Activated naive CD8-positive, alpha-beta T cell treated with anti-CD3 and anti-CD28 coated beads, Interleukin-2, amount 10 ng/mL, durations not matched to agents 7 days and 5 days (primary cell): Measurements from ENCODE around the gene ULBP3. TPM values are rescaled to one million over a fixed set of nuclear protein-coding genes. Genes with fewer than 3 reads are reported as not detected.
A peak's percentile ranks its signal among the peaks of the same experiment; 100 is the strongest.
"Not testable (repeated sequence)": the region's sequence is repeated elsewhere in the genome, so short reads cannot be mapped to it uniquely, and the experiment has no call there.

Experiments
- ATAC-seq: fragments of 150-1000 bp; cut with Tn5 transposase; one replicate; pipeline ENCODE4 v1.10.0; 2021; ENCODE audit warnings: low read depth, moderate library complexity
- POLR2A ChIA-PET: fragments of 350-600 bp; sonication (Branson Sonifier 250); formaldehyde crosslinking; loops from one replicate; lab custom pipeline; 2021; ENCODE audit warnings: antibody characterized with exemption; lab: Charles Lee
- DNase-seq: peaks from one replicate; pipeline ENCODE4 v3.0.0; 2021
- H3K27ac Mint-ChIP-seq: one replicate; pipeline ENCODE4 v1.8.0; 2022; ENCODE audit warnings: mild to moderate bottlenecking, mixed read lengths
- H3K27me3 Mint-ChIP-seq: one replicate; pipeline ENCODE4 v1.8.0; 2022; ENCODE audit warnings: mild to moderate bottlenecking, moderate library complexity, mixed read lengths
- H3K36me3 Mint-ChIP-seq: one replicate; pipeline ENCODE4 v1.8.0; 2021; ENCODE audit warnings: mild to moderate bottlenecking, mixed read lengths
- H3K4me1 Mint-ChIP-seq: one replicate; pipeline ENCODE4 v1.8.0; 2021; ENCODE audit warnings: mixed read lengths
- H3K4me3 Mint-ChIP-seq: one replicate; pipeline ENCODE4 v1.8.0; 2022; ENCODE audit warnings: mild to moderate bottlenecking, moderate library complexity, mixed read lengths
- H3K9me3 Mint-ChIP-seq: one replicate; pipeline ENCODE4 v1.8.0; 2021; ENCODE audit warnings: mixed read lengths
- total RNA-seq, 2 experiments: library from RNA; stranded (reverse); gene quantifications; one replicate each; pipeline ENCODE4 v1.2.3, GENCODE V29; 2021

Gene ULBP3
- total RNA-seq, 2 experiments from 2014 or later, result 0.94 to 1.6 TPM

DNA sequence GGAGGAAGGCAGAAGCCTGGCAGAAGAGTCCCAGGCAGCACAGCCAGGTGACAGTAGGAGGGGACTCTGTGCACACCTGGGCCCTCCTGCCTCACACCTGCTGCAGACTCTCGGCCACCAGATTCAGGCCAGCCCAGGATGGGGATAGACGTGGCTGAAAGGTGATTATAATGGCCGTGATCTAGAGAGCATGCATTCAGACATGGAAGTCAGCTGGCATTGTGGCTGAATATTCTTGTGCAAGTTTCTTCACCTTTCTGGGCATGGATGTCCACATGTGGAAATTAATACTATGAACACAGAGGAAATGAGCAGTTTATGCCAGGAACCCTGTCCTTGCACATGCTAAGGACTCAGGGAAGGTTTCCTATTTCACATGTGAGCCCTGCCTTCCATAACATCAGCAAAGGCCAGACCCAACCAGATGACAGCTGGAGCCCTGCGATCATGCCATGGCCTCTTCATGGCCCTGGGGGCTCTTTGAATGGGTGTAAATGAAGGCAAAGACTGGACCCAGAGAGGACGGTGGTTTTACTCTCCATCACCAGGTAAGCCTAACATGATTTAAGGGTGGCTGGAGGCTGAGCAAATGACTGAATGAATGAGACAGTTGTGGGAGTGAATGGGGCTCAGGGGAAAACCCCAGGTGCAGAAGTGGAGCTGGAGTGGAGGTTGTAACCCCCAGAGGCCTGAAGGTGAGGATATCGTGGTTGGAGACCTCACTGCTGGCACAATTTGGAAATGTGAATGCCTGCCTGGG lies 40.9 kb downstream of the ULBP3 start:
- ATAC-seq (no peak), DNase-seq (no peak)
- Mint-ChIP-seq H3K36me3 (no peaks in the 10 kb centered on the region), H3K27ac (no peak overlapping the region), H3K4me1 (peaks cover 3% of the 10 kb centered on the region), H3K27me3 (peaks cover 48% of the 10 kb centered on the region), H3K9me3 (no peaks in the 10 kb centered on the region), H3K4me3 (no peak overlapping the region)
- POLR2A ChIA-PET, result no interaction called here

DNA sequence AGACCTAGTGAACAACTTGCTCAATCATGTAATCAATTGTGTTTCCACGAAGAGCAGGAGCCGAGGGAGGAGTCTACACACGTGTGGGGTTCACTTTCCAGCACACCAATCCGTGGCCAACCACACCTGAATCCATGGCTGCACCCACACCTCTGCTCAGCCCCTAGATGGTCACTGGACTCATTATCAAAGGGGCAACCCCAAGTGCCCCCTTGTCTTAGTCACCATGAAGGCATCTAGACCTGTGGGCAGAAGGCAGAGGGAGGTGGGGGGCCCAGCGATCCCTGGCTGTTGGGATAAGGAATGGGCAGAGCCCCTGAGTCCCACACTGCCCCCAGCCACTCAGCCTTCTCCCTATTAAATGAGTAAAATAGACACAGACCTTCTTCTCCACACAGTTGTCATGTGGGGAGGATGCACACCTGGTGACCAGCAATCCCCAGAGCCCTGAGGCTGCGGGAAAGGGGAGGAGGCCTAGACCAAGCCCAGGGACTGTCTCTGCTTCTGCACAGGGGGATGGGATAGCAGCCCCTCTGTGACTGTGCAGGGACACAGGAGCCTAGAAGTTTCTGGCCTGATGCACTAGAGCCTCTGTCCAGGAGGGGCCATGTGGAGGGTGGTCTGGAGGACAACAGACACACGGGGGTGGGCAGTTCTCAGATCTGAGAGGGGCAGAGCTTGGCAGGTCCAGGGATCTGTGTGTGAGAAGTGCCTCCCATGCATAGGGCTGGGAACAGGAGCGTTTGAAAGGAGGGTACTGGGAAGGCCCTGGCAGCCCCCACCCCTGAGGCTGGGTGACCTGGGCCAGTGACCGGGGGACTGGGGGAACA lies 41.7 kb downstream of the ULBP3 start:
- POLR2A ChIA-PET, result no interaction called here
- Mint-ChIP-seq H3K4me3 (no peak overlapping the region), H3K27ac (no peak overlapping the region), H3K27me3 (peaks cover 46% of the 10 kb centered on the region), H3K9me3 (no peaks in the 10 kb centered on the region), H3K36me3 (no peaks in the 10 kb centered on the region), H3K4me1 (peaks cover 3% of the 10 kb centered on the region)
- no peak for ATAC-seq
- no peak for DNase-seq

DNA sequence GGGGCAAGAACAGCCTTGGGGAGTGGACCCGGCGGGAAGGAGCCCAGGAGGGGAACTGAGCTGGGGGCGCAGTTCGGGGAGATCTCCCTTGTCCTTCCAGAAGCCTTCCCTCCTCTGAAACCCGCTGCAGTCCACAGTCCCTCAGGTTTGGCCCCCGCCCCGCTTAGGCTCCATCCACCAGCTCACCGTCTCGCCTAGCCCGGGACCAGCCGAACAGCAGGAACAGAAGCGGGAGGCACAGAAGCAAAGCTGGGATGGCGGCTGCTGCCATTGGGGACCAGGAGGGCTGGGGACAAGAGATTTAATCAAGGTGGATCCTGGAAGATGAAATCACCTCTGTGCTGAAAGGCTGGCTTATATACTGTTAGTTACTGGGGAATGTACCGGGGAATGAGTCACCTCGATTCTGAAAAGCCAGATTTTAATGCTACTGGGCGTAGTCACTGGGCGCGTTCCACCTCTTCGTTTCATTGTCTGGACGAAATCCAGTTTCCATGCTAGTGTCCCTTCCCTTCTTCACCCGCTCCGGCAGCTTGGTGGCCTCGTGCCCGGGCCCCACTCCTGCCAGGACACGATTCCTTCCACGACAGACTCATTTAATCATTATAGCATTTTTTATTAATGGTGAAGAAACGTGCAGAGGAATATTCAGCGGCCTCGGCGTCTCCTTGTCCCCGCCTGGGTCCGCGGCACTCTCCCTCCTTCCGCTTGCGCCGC lies 43.6 kb downstream of the ULBP3 start, which contains the start of gene RAET1L:
RAET1L (minus strand) TSS at position 332 of the 717 bp plus-strand sequence; CDS start at position 271, 61 bp downstream.
- ATAC-seq, result no peak
- peaks cover 51% of the 10 kb centered on the region for H3K27me3 Mint-ChIP-seq

DNA sequence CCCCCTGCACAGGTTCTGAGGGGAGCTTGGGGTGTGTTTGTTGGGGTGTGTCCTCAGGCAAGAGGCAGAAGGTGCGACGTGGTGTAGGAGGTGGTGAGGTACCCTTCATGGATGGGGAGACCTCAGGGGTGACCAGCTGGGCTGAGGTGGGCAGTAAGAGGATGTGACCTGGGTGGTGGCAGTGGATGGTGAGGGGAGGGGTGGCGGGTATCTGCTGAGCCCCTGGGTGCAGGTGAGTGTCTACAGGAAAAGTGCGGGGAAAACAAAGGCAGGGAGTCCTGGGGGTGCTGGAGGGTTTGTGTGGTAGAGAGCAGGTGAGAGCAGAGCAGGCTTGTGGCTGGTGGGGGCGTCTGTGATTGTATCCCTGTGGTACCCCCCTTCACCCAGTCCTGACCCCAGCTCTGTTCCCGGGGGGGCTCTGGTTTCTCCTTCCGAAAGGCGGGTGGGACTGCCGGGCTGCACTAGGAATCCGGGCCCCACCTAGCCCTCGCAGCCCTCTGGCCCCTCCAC lies 44.2 kb downstream of the ULBP3 start:
- H3K4me1 Mint-ChIP-seq, result peaks cover 3% of the 10 kb centered on the region
- H3K27me3 Mint-ChIP-seq, result peaks cover 52% of the 10 kb centered on the region
- DNase-seq, result no peak
- ATAC-seq, result no peak
- H3K4me3 Mint-ChIP-seq, result no peak overlapping the region
- no peaks in the 10 kb centered on the region for H3K9me3 Mint-ChIP-seq
- POLR2A ChIA-PET, result no interaction called here
- no peaks in the 10 kb centered on the region for H3K36me3 Mint-ChIP-seq
- H3K27ac Mint-ChIP-seq, result no peak overlapping the region

More for the DNA sequence above, 43.6 kb downstream of the ULBP3 start, which contains the start of gene RAET1L:
- no peak for DNase-seq
- no peaks in the 10 kb centered on the region for H3K36me3 Mint-ChIP-seq
- no peaks in the 10 kb centered on the region for H3K9me3 Mint-ChIP-seq
- no peak within 1 kb of the TSS for H3K4me3 Mint-ChIP-seq
- no peak within 1 kb of the TSS for H3K27ac Mint-ChIP-seq
- POLR2A ChIA-PET, result no interaction called here
- H3K4me1 Mint-ChIP-seq, result peaks cover 3% of the 10 kb centered on the region

DNA sequence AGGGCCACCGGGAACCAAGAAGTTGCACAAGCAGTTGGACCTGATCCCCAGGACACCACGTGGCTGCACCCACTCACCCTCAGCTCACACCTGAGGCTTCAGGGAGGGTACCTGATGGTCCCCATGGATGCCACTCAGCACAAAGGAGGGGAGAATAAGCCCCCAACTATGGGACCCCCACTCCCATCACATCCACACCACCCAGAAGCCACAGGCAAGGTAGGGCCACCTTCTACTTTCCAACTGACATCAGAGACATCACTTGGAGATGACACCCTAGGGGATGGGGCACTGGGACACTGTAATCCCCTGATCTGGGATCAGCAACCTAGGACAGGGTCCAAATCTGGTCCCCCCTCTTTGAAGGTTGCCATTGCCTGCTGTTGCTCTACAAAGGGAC lies 44.9 kb downstream of the ULBP3 start:
- POLR2A ChIA-PET, H3K9me3 Mint-ChIP-seq, H3K4me3 Mint-ChIP-seq, DNase-seq, ATAC-seq, H3K4me1 Mint-ChIP-seq, H3K27ac Mint-ChIP-seq, H3K36me3 Mint-ChIP-seq: not testable (repeated sequence)
- peaks cover 56% of the 10 kb centered on the region for H3K27me3 Mint-ChIP-seq

DNA sequence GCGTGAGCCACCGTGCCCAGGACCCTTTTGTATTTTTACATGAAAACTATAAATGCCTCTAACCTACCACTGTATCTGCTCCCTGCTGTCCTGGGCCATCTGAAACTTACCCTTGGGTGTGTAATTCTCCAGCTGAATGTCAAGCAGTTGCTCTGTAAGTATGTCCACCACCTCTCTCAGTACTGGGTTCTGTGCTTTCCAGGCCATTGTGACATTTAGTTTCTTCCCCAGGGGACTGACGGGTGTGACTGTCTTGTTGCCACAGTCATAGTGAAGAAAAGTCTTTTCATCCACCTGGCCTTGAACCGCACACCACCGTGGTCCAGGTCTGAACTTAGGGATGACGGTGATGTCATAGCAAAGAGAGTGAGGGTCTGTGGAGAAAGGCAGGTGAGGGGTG lies 47.1 kb downstream of the ULBP3 start:
- H3K36me3 Mint-ChIP-seq, ATAC-seq, H3K9me3 Mint-ChIP-seq, H3K27ac Mint-ChIP-seq, POLR2A ChIA-PET, DNase-seq, H3K4me1 Mint-ChIP-seq, H3K4me3 Mint-ChIP-seq: not testable (repeated sequence)
- H3K27me3 Mint-ChIP-seq, result peaks cover 63% of the 10 kb centered on the region

DNA sequence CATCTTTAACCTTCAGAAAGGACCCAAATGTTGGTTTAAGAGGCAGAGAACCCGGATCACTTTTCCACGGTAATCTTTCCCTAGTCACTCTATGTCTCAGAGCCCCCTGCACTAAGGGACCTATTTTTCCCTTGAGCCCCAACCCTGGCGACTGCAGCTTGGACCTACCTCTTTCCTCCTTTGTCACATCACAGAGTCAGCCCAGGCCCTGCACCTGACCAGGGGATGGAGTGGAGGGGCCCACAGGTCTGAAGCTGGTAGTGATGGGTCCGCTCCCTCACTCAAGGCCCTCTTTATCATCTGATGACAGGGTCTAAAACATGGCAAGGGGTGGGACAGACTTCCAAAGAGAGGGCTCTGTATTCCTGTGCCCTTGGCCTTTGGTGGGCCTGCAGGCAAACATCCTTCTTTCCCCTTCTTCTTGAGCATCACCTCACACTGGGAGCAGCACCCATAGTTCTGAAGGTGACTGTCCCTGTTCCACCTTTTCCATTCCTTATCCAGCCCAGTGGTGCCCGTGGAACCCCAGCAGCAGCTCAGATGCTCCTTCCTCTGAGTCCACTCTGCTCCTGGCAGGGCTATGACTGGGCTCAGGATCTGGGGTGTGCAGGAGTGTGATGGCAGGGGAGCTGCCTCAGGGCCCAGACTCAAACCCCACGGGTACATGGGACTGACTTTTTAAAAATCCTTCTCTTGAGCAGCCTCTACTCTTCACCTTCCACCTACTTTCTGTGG lies 49.9 kb downstream of the ULBP3 start:
- Mint-ChIP-seq H3K36me3 (no peaks in the 10 kb centered on the region), H3K27ac (no peak overlapping the region), H3K9me3 (no peaks in the 10 kb centered on the region), H3K27me3 (peaks cover 59% of the 10 kb centered on the region), H3K4me1 (peaks cover 13% of the 10 kb centered on the region), H3K4me3 (no peak overlapping the region)
- no peak for ATAC-seq
- DNase-seq, result no peak
- POLR2A ChIA-PET, result no interaction called here

DNA sequence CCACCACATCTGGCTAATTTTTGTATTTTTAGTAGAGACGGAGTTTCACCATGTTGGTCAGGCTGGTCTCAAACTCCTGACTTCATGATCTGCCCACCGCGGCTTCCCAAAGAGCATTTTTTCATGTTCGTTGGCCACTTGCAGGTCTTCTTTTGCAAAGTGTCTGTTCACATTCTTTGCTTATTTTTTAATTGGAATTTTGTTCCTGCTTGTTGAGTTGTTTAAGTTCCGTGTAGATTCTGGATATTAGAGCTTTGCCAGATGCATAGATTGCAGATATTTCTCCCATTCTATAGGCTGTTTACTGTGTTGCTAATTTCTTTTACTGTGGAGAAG lies 51.8 kb downstream of the ULBP3 start:
- DNase-seq, H3K36me3 Mint-ChIP-seq, ATAC-seq: not testable (repeated sequence)

DNA sequence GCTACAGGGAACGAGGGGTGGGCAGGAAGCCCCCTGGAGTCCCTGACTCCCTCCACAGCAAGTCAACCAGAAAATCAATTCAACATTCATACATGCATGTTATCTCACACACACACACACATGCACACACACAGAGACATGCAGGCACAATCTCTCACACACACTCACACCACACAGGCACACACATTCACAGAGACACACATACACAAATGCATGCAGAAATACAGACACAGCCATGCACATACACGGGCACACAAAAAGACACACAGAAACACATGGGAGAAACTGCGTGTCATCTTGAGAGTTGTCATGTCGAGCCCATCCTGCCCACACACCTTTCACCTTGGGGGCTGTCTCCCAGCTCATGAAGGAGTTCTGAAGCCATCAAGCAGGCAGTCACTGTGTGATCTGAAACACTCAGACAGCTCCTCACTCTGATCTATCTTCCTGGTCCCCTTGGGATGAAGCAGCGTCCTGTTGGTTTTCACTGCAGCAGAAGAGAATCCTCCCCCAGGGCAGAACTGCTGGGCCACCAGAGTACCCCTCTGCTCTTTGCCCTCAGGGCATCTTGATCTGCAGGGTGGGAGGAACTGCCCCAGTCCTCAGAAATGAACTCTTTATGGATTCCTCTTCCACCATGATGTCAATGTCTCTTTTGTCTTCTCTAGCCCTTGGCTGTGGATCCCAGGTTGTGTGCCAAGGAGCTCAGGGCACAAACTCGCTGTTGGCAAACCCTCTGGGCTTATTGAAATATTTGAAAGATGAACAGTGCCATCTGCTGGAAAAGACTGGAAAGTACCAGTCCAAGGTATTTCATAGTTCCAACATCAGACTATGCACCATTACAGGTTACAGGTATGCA lies 52.4 kb downstream of the ULBP3 start:
- POLR2A ChIA-PET, result no interaction called here
- ATAC-seq (peak; percentile 32), DNase-seq (peak; percentile 46)
- no peak overlapping the region for H3K27ac Mint-ChIP-seq
- H3K4me3 Mint-ChIP-seq, result no peak overlapping the region
- peaks cover 19% of the 10 kb centered on the region for H3K4me1 Mint-ChIP-seq
- no peaks in the 10 kb centered on the region for H3K9me3 Mint-ChIP-seq
- peaks cover 75% of the 10 kb centered on the region for H3K27me3 Mint-ChIP-seq
- no peaks in the 10 kb centered on the region for H3K36me3 Mint-ChIP-seq

More for the DNA sequence above, 51.8 kb downstream of the ULBP3 start:
- H3K4me1 Mint-ChIP-seq, result peaks cover 19% of the 10 kb centered on the region
- H3K27me3 Mint-ChIP-seq, result peaks cover 69% of the 10 kb centered on the region
- H3K9me3 Mint-ChIP-seq, H3K27ac Mint-ChIP-seq, POLR2A ChIA-PET, H3K4me3 Mint-ChIP-seq: not testable (repeated sequence)

DNA sequence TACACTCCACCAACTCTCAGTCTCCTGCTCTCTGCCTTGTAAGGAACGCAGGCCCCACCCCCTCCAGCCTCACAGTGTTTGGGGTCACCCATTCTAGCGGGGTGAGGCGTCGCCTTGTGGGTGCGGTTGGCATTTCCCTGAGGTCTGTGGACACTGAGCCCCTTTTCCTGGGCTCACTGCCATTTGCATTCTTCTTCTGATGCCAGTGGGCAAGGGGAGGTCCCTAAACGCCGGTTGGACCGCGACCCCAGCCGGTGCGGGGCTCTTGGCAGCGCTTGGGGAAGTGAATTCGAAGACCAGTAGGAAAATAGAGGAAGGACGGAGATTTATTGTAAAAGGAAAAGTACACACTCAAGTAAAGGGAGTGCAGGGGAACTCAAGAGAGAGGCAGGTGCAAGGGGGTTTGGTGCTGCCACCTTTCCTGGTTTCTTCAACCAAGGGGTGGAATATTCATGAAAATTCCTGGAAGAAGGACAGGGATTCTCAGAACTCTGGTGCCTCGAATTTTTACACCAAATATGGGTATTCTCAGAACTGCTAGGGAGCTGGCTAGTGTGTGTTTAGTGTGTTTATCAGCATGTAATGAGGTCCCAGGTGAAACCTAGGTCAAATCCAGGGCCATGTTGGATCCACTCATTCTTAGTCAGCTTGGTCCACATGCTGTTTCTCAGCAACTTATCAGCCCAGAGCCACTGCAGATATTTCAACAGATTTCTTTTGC lies 53.5 kb downstream of the ULBP3 start:
- POLR2A ChIA-PET, H3K36me3 Mint-ChIP-seq, DNase-seq, H3K9me3 Mint-ChIP-seq, H3K27ac Mint-ChIP-seq: not testable (repeated sequence)
- H3K27me3 Mint-ChIP-seq, result peaks cover 80% of the 10 kb centered on the region
- peak; percentile 75 for ATAC-seq
- H3K4me1 Mint-ChIP-seq, result peaks cover 19% of the 10 kb centered on the region
- H3K4me3 Mint-ChIP-seq, result peak overlapping the region; percentile 39

DNA sequence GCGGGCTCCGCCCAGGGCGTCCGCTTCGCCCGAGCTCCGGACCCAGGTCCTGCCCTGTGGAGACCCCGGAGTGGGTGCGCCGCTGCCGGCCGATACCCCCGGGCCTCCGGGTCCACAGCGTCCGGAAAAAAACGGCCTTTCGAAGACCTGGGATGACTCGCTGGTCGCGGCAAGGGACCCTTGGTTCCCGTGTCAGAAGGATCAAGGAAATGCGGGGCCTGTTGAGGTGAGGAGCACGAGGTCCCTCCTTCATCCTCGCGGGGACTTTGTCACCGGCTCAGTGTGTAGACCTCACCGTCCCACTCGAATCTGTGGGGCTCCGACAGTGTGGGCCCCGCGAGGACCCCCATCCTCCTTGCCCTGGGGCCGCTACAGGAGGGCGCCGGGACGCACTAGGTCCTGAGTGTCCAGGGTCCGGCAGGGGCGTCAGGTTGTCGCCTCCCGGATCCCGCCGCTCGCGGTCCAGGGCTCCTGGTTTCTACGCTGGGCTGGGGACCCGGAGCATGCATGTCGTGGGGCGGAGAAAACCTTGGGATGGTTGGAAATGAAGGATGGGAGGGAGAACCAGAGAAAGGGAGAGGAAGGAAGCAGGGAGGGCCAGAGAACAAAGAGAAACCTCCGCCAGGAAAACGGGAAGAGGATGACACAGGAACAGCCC lies 54.2 kb downstream of the ULBP3 start:
- H3K36me3 Mint-ChIP-seq, POLR2A ChIA-PET, H3K27ac Mint-ChIP-seq, DNase-seq, H3K9me3 Mint-ChIP-seq, ATAC-seq: not testable (repeated sequence)
- peaks cover 19% of the 10 kb centered on the region for H3K4me1 Mint-ChIP-seq
- peak overlapping the region; percentile 33 for H3K4me3 Mint-ChIP-seq
- peaks cover 85% of the 10 kb centered on the region for H3K27me3 Mint-ChIP-seq
